Osteoblast (primary cell): ENCODE data around the gene BCL2. TPM values are rescaled to one million over a fixed set of nuclear protein-coding genes. Genes with fewer than 3 reads are reported as not detected.

ENCODE experiments used
- DNase-seq: peaks from one replicate; pipeline ENCODE4 v3.0.0; 2011; ENCODE audit warnings: low spot score, mixed read lengths; ENCODE audit not compliant: insufficient read length; ENCODE audit errors: missing footprints
- H2AFZ ChIP-seq: 2 replicates; pipeline ENCODE4 v1.6.0; 2011; ENCODE audit warnings: mild to moderate bottlenecking, low read length
- H3K27ac ChIP-seq: 2 replicates; pipeline ENCODE4 v1.5.1; 2011; ENCODE audit warnings: mild to moderate bottlenecking, low read depth, low read length, moderate library complexity
- H3K27me3 ChIP-seq: 2 replicates; pipeline ENCODE4 v1.6.0; 2012; ENCODE audit warnings: mild to moderate bottlenecking, control low read depth, inconsistent platforms, low read length, moderate library complexity; ENCODE audit not compliant: insufficient read depth
- H3K36me3 ChIP-seq: 2 replicates; pipeline ENCODE4 v1.5.1; 2011; ENCODE audit warnings: mild to moderate bottlenecking, low read length, control low read depth, moderate library complexity; ENCODE audit not compliant: insufficient read depth
- H3K4me1 ChIP-seq: 2 replicates; pipeline ENCODE4 v1.5.1; 2011; ENCODE audit warnings: mild to moderate bottlenecking, low read length, control low read depth, moderate library complexity; ENCODE audit not compliant: insufficient read depth
- H3K4me2 ChIP-seq: 2 replicates; pipeline ENCODE4 v1.6.0; 2011; ENCODE audit warnings: mild to moderate bottlenecking, low read length; ENCODE audit not compliant: insufficient read depth
- H3K4me3 ChIP-seq: fragments of 200-600 bp; sonication (generic); 3 replicates; pipeline ENCODE4 v1.5.1; 2012; ENCODE audit warnings: mild to moderate bottlenecking, low read length, inconsistent platforms; ENCODE audit not compliant: insufficient read depth
- H3K79me2 ChIP-seq: 2 replicates; pipeline ENCODE4 v1.6.0; 2012; ENCODE audit warnings: mild to moderate bottlenecking, low read length, control low read depth, inconsistent platforms; ENCODE audit not compliant: insufficient read depth
- H3K9me3 ChIP-seq: 2 replicates; pipeline ENCODE4 v1.5.1; 2011; ENCODE audit warnings: low read depth, low read length, control low read depth
- H4K20me1 ChIP-seq: 2 replicates; pipeline ENCODE4 v1.6.0; 2012; ENCODE audit warnings: mild to moderate bottlenecking, low read length, control low read depth; ENCODE audit not compliant: insufficient read depth
- total RNA-seq: library from RNA; depleted of rRNA; stranded (reverse); fragments of >200 nt; gene quantifications from 2 replicates; pipeline ENCODE4 v1.2.3, GENCODE V29; 2012
- TF ChIP-seq, protein P1 (sequence below): IDR thresholded peaks from 2 replicates; pipeline ENCODE4 v1.5.1; 2011; ENCODE audit warnings: mild to moderate bottlenecking, low read depth, low read length, moderate library complexity; ENCODE audit errors: extremely low read depth

Gene BCL2
- total RNA-seq, 1 donor = 11.9 TPM

DNA sequence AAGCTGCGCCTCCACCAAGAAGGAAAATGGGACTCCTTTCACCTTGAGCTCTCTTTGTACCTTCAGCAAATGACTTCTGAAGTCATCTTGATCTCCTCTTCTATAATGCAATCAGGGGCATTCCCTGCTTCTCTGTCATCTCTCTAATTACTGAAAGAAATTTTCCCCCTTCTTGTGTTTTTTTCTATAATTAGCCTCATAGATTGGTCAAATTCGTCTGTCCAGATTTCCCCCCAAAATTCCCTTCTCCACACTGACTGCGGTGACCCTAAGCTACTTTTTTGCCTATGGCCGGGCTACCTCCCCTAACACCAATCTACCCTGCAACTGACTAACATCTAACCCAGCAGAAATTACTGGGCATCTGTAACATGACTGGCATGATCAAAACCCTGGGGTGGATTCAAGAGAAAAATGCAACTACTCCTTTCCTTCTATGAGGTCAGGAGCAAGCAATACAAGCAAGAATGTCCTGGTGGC lies 168.6 kb downstream of the BCL2 start:
- H3K27me3 ChIP-seq = peaks cover 11% of the 10 kb centered on the region
- TF ChIP-seq, protein P1, sequence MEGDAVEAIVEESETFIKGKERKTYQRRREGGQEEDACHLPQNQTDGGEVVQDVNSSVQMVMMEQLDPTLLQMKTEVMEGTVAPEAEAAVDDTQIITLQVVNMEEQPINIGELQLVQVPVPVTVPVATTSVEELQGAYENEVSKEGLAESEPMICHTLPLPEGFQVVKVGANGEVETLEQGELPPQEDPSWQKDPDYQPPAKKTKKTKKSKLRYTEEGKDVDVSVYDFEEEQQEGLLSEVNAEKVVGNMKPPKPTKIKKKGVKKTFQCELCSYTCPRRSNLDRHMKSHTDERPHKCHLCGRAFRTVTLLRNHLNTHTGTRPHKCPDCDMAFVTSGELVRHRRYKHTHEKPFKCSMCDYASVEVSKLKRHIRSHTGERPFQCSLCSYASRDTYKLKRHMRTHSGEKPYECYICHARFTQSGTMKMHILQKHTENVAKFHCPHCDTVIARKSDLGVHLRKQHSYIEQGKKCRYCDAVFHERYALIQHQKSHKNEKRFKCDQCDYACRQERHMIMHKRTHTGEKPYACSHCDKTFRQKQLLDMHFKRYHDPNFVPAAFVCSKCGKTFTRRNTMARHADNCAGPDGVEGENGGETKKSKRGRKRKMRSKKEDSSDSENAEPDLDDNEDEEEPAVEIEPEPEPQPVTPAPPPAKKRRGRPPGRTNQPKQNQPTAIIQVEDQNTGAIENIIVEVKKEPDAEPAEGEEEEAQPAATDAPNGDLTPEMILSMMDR = no peak
- H2AFZ ChIP-seq = no peak overlapping the region
- peak; percentile 70 for DNase-seq
- no peaks in the 10 kb centered on the region for H3K79me2 ChIP-seq
- H3K4me1 ChIP-seq = no peaks in the 10 kb centered on the region
- no peaks in the 10 kb centered on the region for H3K9me3 ChIP-seq
- H3K27ac ChIP-seq = no peak overlapping the region
- H4K20me1 ChIP-seq = no peaks in the 10 kb centered on the region
- H3K4me3 ChIP-seq = no peak overlapping the region
- H3K4me2 ChIP-seq = no peak overlapping the region
- no peaks in the 10 kb centered on the region for H3K36me3 ChIP-seq

DNA sequence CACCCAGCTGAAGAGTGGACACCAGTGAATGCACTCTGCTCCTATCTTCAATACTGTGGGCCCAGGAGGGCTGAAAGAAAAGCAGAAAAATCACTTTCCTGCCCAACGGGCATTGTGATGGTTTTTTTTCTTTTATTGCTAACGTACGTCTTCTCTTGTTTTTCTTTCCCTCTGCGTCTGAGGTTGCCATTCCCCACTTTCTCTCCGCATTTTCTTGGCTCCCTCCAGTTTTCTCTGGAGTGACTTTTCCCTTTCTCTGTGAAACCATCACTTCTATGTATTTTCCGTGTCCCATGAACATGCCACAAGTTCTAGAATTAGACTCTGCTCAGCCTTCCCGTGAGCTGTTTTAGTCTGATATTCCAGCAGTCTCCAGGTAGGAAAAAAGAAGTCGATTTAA lies 169.2 kb downstream of the BCL2 start:
- peaks cover 11% of the 10 kb centered on the region for H3K27me3 ChIP-seq
- no peaks in the 10 kb centered on the region for H4K20me1 ChIP-seq
- H2AFZ ChIP-seq = no peak overlapping the region
- no peaks in the 10 kb centered on the region for H3K36me3 ChIP-seq
- H3K4me2 ChIP-seq = no peak overlapping the region
- no peak for DNase-seq
- H3K4me3 ChIP-seq = no peak overlapping the region
- H3K27ac ChIP-seq = no peak overlapping the region
- TF ChIP-seq, protein P1 = no peak
- H3K79me2 ChIP-seq = no peaks in the 10 kb centered on the region
- H3K4me1 ChIP-seq = peaks cover 2% of the 10 kb centered on the region
- H3K9me3 ChIP-seq = no peaks in the 10 kb centered on the region

DNA sequence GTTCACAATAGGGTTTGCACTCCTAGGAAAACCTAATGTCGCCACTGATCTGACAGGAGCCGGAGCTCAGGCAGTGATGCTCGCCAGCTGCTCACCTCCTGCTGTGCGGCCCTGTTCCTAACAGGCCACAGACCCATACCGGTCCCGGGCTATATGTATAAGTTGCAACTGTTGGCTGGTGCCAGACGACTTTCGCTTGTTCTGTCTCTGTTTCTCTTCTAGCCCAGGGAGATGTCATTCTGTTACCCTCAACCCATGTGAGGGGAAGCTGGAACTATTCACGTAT lies 170.3 kb downstream of the BCL2 start:
- no peaks in the 10 kb centered on the region for H3K36me3 ChIP-seq
- H3K4me1 ChIP-seq = peaks cover 11% of the 10 kb centered on the region
- H4K20me1 ChIP-seq = no peaks in the 10 kb centered on the region
- no peak for DNase-seq
- H3K9me3 ChIP-seq = no peaks in the 10 kb centered on the region
- no peak overlapping the region for H3K27ac ChIP-seq
- no peak overlapping the region for H3K4me3 ChIP-seq
- no peak overlapping the region for H2AFZ ChIP-seq
- TF ChIP-seq, protein P1 = no peak
- H3K4me2 ChIP-seq = no peak overlapping the region
- H3K79me2 ChIP-seq = no peaks in the 10 kb centered on the region
- peaks cover 7% of the 10 kb centered on the region for H3K27me3 ChIP-seq

DNA sequence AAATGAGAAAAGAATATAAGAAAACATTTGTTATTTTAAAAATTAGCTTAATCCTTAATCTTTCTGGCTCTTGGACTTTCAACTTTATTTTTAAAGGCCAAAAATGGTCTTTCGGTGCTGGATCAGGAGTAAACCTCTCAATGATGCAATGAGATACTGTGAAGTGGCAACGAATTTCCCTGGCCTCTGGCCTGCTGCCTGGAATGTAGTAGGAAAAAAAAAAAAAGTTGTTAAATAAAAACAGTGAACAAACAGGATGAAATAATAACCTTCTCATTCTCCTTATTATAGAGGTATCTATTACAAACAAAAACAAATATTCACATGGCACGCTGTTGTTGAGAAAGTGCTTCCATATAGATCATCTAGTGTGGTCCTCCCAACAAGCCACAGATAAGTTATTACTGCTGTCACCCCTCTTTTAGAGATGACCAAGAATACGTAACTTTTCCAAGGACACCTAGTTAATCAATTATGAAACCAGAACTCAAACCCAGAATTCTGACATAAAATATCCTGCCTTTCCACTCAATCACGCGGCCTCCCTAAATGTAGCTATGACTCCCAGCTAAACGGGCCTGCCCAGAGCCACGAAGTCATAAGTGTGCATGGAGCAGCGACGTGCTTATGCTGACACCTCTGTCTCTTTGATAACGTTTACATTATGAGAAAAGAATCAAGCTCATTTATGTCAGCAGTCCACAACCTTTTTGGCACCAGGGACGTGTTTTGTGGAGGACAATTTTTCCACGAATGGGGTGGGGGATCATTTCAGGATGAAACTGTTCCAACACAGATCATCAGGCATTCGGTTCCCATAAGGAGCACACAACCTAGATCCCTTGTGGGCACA lies 170.9 kb downstream of the BCL2 start:
- Histone ChIP-seq H3K27ac (no peak overlapping the region), H3K4me2 (no peak overlapping the region), H4K20me1 (no peaks in the 10 kb centered on the region), H3K27me3 (peaks cover 2% of the 10 kb centered on the region), H3K4me1 (peaks cover 11% of the 10 kb centered on the region), H2AFZ (no peak overlapping the region), H3K79me2 (no peaks in the 10 kb centered on the region), H3K4me3 (no peak overlapping the region), H3K36me3 (no peaks in the 10 kb centered on the region), H3K9me3 (no peaks in the 10 kb centered on the region)
- TF ChIP-seq, protein P1 = no peak
- DNase-seq = no peak
